Measurements from ENCODE around the gene LPIN2. TPM values are rescaled to one million over a fixed set of nuclear protein-coding genes. Genes with fewer than 3 reads are reported as not detected.

Gene LPIN2
- total RNA-seq, 4 donors from 2014 or later = 7.4 to 53.0 (median 29.5) TPM

- no peak overlapping the region for H3K27ac ChIP-seq
- no peaks in the 10 kb centered on the region for H3K9me3 ChIP-seq
- H3K36me3 ChIP-seq = no peaks in the 10 kb centered on the region
- H3K4me3 ChIP-seq = no peak overlapping the region
- DNase-seq = no peak
- H3K4me1 ChIP-seq = no peaks in the 10 kb centered on the region
- intact Hi-C loops (cut with DNase I; ENCODE audit: low total_unique reads) = no loop called here
- no peaks in the 10 kb centered on the region for H3K27me3 ChIP-seq
- no peak for TF ChIP-seq CTCF (IDR thresholded peaks at IDR 0.05)
- TF ChIP-seq POLR2A (IDR thresholded peaks at IDR 0.05) = no peak
These were observed 35.9 kb upstream of the LPIN2 start for GRCh38 chr18:3048820-3049349.

GRCh38 chr18:3048121-3048520 is 35.2 kb upstream of the LPIN2 start:
- no peak for DNase-seq
- TF ChIP-seq POLR2A (IDR thresholded peaks at IDR 0.05) (no peak), CTCF (IDR thresholded peaks at IDR 0.05) (no peak)
- Histone ChIP-seq H3K27ac (no peak overlapping the region), H3K27me3 (no peaks in the 10 kb centered on the region), H3K4me3 (no peak overlapping the region), H3K9me3 (no peaks in the 10 kb centered on the region), H3K4me1 (no peaks in the 10 kb centered on the region), H3K36me3 (no peaks in the 10 kb centered on the region)
- intact Hi-C loops (cut with DNase I; ENCODE audit: low total_unique reads) = no loop called here

GRCh38 chr18:3046216-3046808 is 33.4 kb upstream of the LPIN2 start:
- TF ChIP-seq POLR2A (IDR thresholded peaks at IDR 0.05) = no peak
- no peak for TF ChIP-seq CTCF (IDR thresholded peaks at IDR 0.05)
- Histone ChIP-seq H3K36me3 (no peaks in the 10 kb centered on the region), H3K27me3 (no peaks in the 10 kb centered on the region), H3K27ac (no peak overlapping the region), H3K4me3 (no peak overlapping the region), H3K9me3 (no peaks in the 10 kb centered on the region), H3K4me1 (no peaks in the 10 kb centered on the region)
- DNase-seq = no peak
- intact Hi-C loops (cut with DNase I; ENCODE audit: low total_unique reads) = no loop called here

- Histone ChIP-seq H3K27me3 (no peaks in the 10 kb centered on the region), H3K4me3 (no peak overlapping the region), H3K4me1 (no peaks in the 10 kb centered on the region), H3K36me3 (no peaks in the 10 kb centered on the region), H3K9me3 (no peaks in the 10 kb centered on the region), H3K27ac (no peak overlapping the region)
- no peak for DNase-seq
- TF ChIP-seq POLR2A (IDR thresholded peaks at IDR 0.05) (no peak), CTCF (IDR thresholded peaks at IDR 0.05) (no peak)
- intact Hi-C loops (cut with DNase I; ENCODE audit: low total_unique reads) = no loop called here
These were observed 32.2 kb upstream of the LPIN2 start for GRCh38 chr18:3044931-3045698.

- no peaks in the 10 kb centered on the region for H3K4me1 ChIP-seq
- H3K27me3 ChIP-seq = no peaks in the 10 kb centered on the region
- H3K27ac ChIP-seq = no peak overlapping the region
- no peak overlapping the region for H3K4me3 ChIP-seq
- DNase-seq = no peak
- intact Hi-C loops (cut with DNase I; ENCODE audit: low total_unique reads) = no loop called here
- no peak for TF ChIP-seq CTCF (IDR thresholded peaks at IDR 0.05)
- H3K9me3 ChIP-seq = no peaks in the 10 kb centered on the region
- no peaks in the 10 kb centered on the region for H3K36me3 ChIP-seq
These were observed 29.4 kb upstream of the LPIN2 start for GRCh38 chr18:3042379-3042778.

Measured in uterus (tissue), 4 donors.